GM12878 (cell line): ENCODE measurements around the gene GET3. TPM values are rescaled to one million over a fixed set of nuclear protein-coding genes. Genes with fewer than 3 reads are reported as not detected.

Experiments
- BACH1 ChIP-seq: fragments of 450-650 bp; IDR thresholded peaks from 2 replicates; pipeline ENCODE4 v1.6.1; 2017; ENCODE audit warnings: mild to moderate bottlenecking, borderline replicate concordance
- CEBPZ ChIP-seq: fragments of 150-350 bp; IDR thresholded peaks from 2 replicates; pipeline ENCODE4 v1.6.1; 2016; ENCODE audit warnings: low read depth, low read length
- EED ChIP-seq: sonication (generic); IDR thresholded peaks from 2 replicates; pipeline ENCODE4 v1.6.1; 2016; ENCODE audit warnings: antibody characterized with exemption, low read depth
- EP300 ChIP-seq, 2 experiments: fragments of 150-350 bp in 1 of 2; IDR thresholded peaks; 2 replicates each; pipeline ENCODE4 v1.6.1; 2011 to 2012; ENCODE audit warnings: low read depth in 2 of 2, low read length in 2 of 2, borderline replicate concordance in 1 of 2, improper control_type of control experiment in 1 of 2, inconsistent platforms in 1 of 2; ENCODE audit not compliant: control insufficient read depth in 1 of 2
- FOXK2 ChIP-seq: fragments of 450-650 bp; IDR thresholded peaks from 2 replicates; pipeline ENCODE4 v1.6.1; 2017; ENCODE audit warnings: mild to moderate bottlenecking, moderate library complexity
- HDAC2 ChIP-seq: fragments of 200-600 bp; sonication (generic); IDR thresholded peaks from 2 replicates; pipeline ENCODE4 v1.6.1; 2017
- IKZF2 ChIP-seq, 2 experiments: fragments of 450-650 bp; IDR thresholded peaks; 2 replicates each; pipeline ENCODE4 v1.6.1; 2017; ENCODE audit warnings: mild to moderate bottlenecking in 2 of 2, moderate library complexity in 2 of 2
- MEF2B ChIP-seq: fragments of 450-650 bp; IDR thresholded peaks from 2 replicates; pipeline ENCODE4 v1.6.1; 2018; ENCODE audit warnings: mild to moderate bottlenecking, moderate library complexity; ENCODE audit not compliant: partially characterized antibody, poor library complexity, severe bottlenecking
- MXI1 ChIP-seq: fragments of 150-350 bp; IDR thresholded peaks from 2 replicates; pipeline ENCODE4 v1.6.1; 2011; ENCODE audit warnings: low read depth, mild to moderate bottlenecking, inconsistent platforms, low read length, improper control_type of control experiment
- MYB ChIP-seq: fragments of 150-350 bp; IDR thresholded peaks from 2 replicates; pipeline ENCODE4 v1.6.1; 2014; ENCODE audit warnings: mild to moderate bottlenecking, low read depth, low read length, borderline replicate concordance
- MYC ChIP-seq: IDR thresholded peaks from 2 replicates; pipeline ENCODE4 v1.6.1; 2011; ENCODE audit warnings: mild to moderate bottlenecking, low read length, moderate library complexity, inconsistent platforms; ENCODE audit not compliant: insufficient read depth, insufficient replicate concordance, insufficient read length, severe bottlenecking
- NBN ChIP-seq: fragments of 450-650 bp; IDR thresholded peaks from 2 replicates; pipeline ENCODE4 v1.6.1; 2016
- RFX5 ChIP-seq: IDR thresholded peaks from 2 replicates; pipeline ENCODE4 v1.6.1; 2011; ENCODE audit warnings: low read depth, low read length, improper control_type of control experiment
- SUPT20H ChIP-seq: IDR thresholded peaks from 2 replicates; pipeline ENCODE4 v1.6.1; 2011; ENCODE audit warnings: low read depth, mild to moderate bottlenecking, low read length, moderate library complexity, borderline replicate concordance; ENCODE audit not compliant: control insufficient read depth
- TARDBP ChIP-seq: IDR thresholded peaks from 2 replicates; pipeline ENCODE4 v1.6.1; 2016; ENCODE audit warnings: borderline replicate concordance
- ZZZ3 ChIP-seq: IDR thresholded peaks from 2 replicates; pipeline ENCODE4 v1.6.1; 2011; ENCODE audit warnings: low read depth; ENCODE audit not compliant: control insufficient read depth, insufficient read length
- polyA plus RNA-seq, 11 experiments: library from polyadenylated mRNA; depleted of rRNA in 4 of 11; unstranded in 6 of 11; stranded (reverse) in 5 of 11; fragments of >200 nt; fragmentation: Nextera tagmentation in 4 of 11; fragmentation: Illumina TruSeq in 1 of 11; extraction: Ambion mirVana in 4 of 11; extraction: Trizol in 1 of 11; gene quantifications; 1 replicate in 1 of 11; 2 replicates in 10 of 11; pipeline versions ENCODE4 v1.2.1 to v1.2.3, GENCODE V29; 2011 to 2016; ENCODE audit warnings: inconsistent platforms in 2 of 11, missing spikeins in 2 of 11, low read depth in 1 of 11
- total RNA-seq, 4 experiments: library from RNA; depleted of rRNA in 3 of 4; stranded (reverse); fragments of >200 nt in 3 of 4; fragmentation: Illumina TruSeq in 1 of 4; extraction: Trizol in 1 of 4; gene quantifications; 2 replicates each; pipeline versions ENCODE4 v1.2.1 to v1.2.3, GENCODE V29; 2013 to 2021
- TF ChIP-seq, protein P1 (sequence below): fragments of 450-650 bp; formaldehyde crosslinking; IDR thresholded peaks from 2 replicates; pipeline ENCODE4 v1.4.0; 2022; ENCODE audit warnings: mild to moderate bottlenecking, moderate library complexity
- TF ChIP-seq, protein P2 (sequence below): IDR thresholded peaks from 2 replicates; pipeline ENCODE4 v1.6.1; 2011; ENCODE audit warnings: low read depth, low read length, improper control_type of control experiment, borderline replicate concordance
- TF ChIP-seq, protein P3 (sequence below): IDR thresholded peaks from 2 replicates; pipeline ENCODE4 v1.6.1; 2012; ENCODE audit warnings: low read depth, low read length, improper control_type of control experiment
- TF ChIP-seq, protein P4 (sequence below): IDR thresholded peaks from 2 replicates; pipeline ENCODE4 v1.6.1; 2011; ENCODE audit warnings: borderline replicate concordance, low read depth, mild to moderate bottlenecking, moderate library complexity, low read length; ENCODE audit not compliant: insufficient read depth, poor library complexity, severe bottlenecking

GET3 gene
- total and polyA plus RNA-seq, 10 of the 15 experiments (the other 5 are each of a cell fraction or from before 2014, with no cell fraction given): 14.5 to 144 (median 97.2) TPM

DNA sequence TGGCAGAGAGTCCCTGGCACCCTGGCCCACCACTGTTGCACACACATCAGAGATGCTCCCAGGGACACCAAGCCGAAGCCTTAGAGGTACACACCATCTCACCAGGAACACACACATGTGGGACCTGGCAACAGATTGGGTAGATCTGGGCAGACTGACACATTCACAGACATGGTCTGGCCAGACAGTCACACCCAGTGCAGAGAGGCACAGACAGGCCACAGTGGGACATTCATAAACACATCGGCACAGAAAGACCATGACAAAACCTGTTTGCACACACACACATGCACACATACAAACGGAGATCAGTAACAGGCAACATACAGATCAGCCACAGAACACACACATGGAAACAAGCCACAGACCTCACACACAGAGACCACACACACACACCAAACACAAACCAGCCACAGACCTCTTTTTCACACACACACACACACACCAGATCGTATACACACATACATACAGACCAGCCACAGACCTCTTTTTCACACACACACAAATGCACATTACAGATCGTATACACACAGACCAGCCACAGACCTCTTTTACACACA, 47.7 kb downstream of the GET3 start (continued):
- TF ChIP-seq CEBPZ: no peak
- peak; percentile 99 for TF ChIP-seq NBN
- no peak for TF ChIP-seq SUPT20H
- TF ChIP-seq MEF2B: peak; percentile 44
- no peak for TF ChIP-seq MYB
- TF ChIP-seq FOXK2: no peak; the same call in 1 of the 2 replicates
- peak; percentile 61 to 81 for TF ChIP-seq IKZF2 (IDR thresholded peaks at IDR 0.05)
- TF ChIP-seq, protein P1, sequence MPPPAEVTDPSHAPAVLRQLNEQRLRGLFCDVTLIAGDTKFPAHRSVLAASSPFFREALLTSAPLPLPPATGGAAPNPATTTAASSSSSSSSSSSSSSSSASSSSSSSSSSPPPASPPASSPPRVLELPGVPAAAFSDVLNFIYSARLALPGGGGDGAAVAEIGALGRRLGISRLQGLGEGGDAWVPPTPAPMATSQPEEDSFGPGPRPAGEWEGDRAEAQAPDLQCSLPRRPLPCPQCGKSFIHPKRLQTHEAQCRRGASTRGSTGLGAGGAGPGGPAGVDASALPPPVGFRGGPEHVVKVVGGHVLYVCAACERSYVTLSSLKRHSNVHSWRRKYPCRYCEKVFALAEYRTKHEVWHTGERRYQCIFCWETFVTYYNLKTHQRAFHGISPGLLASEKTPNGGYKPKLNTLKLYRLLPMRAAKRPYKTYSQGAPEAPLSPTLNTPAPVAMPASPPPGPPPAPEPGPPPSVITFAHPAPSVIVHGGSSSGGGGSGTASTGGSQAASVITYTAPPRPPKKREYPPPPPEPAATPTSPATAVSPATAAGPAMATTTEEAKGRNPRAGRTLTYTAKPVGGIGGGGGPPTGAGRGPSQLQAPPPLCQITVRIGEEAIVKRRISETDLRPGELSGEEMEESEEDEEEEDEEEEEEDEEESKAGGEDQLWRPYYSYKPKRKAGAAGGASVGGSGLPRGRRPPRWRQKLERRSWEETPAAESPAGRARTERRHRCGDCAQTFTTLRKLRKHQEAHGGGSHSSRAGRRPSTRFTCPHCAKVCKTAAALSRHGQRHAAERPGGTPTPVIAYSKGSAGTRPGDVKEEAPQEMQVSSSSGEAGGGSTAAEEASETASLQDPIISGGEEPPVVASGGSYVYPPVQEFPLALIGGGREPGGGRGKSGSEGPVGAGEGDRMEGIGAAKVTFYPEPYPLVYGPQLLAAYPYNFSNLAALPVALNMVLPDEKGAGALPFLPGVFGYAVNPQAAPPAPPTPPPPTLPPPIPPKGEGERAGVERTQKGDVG (CRISPR knock-in tag): no peak
- TF ChIP-seq EP300 (IDR thresholded peaks at IDR 0.05; ENCODE audit: borderline replicate concordance in 1 of 2, control insufficient read depth in 1 of 2, low read depth in 2 of 2, low read length in 2 of 2): 0 out of 4 replicates have a peak, but pooled peaks of 1 of the 2 experiments have one; percentile 23
- TF ChIP-seq RFX5: no peak
- TF ChIP-seq, protein P2, sequence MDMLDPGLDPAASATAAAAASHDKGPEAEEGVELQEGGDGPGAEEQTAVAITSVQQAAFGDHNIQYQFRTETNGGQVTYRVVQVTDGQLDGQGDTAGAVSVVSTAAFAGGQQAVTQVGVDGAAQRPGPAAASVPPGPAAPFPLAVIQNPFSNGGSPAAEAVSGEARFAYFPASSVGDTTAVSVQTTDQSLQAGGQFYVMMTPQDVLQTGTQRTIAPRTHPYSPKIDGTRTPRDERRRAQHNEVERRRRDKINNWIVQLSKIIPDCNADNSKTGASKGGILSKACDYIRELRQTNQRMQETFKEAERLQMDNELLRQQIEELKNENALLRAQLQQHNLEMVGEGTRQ: no peak
- no peak for TF ChIP-seq EED
- TF ChIP-seq MYC: no peak
- peak; percentile 25; the same call in 1 of the 2 replicates for TF ChIP-seq MXI1
- TF ChIP-seq, protein P3, sequence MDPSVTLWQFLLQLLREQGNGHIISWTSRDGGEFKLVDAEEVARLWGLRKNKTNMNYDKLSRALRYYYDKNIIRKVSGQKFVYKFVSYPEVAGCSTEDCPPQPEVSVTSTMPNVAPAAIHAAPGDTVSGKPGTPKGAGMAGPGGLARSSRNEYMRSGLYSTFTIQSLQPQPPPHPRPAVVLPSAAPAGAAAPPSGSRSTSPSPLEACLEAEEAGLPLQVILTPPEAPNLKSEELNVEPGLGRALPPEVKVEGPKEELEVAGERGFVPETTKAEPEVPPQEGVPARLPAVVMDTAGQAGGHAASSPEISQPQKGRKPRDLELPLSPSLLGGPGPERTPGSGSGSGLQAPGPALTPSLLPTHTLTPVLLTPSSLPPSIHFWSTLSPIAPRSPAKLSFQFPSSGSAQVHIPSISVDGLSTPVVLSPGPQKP: no peak
- no peak for TF ChIP-seq TARDBP
- TF ChIP-seq BACH1: no peak
- no peak for TF ChIP-seq ZZZ3
- TF ChIP-seq, protein P4, sequence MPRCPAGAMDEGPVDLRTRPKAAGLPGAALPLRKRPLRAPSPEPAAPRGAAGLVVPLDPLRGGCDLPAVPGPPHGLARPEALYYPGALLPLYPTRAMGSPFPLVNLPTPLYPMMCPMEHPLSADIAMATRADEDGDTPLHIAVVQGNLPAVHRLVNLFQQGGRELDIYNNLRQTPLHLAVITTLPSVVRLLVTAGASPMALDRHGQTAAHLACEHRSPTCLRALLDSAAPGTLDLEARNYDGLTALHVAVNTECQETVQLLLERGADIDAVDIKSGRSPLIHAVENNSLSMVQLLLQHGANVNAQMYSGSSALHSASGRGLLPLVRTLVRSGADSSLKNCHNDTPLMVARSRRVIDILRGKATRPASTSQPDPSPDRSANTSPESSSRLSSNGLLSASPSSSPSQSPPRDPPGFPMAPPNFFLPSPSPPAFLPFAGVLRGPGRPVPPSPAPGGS: no peak
- no peak for TF ChIP-seq HDAC2
